ENCODE results near the gene PPFIA1.

GRCh38 chr11:70411713-70412452, 141.4 kb downstream of the PPFIA1 start:
- TF ChIP-seq CTCF (IDR thresholded peaks at IDR 0.05) (no peak), EP300 (IDR thresholded peaks at IDR 0.05) (no peak)

All from sigmoid colon (tissue), 4 donors.